NCI-H1694 treated with DMSO at 0.1 percent for 48 hours (cell line): ENCODE measurements around the gene ESPN.
"Not testable (repeated sequence)": the region's sequence is repeated elsewhere in the genome, so short reads cannot be mapped to it uniquely, and the experiment has no call there.

ENCODE experiments used
- DNase-seq: peaks from one replicate; lab custom pipeline; 2025; lab: John Stamatoyannopoulos, UW

Gene ESPN, protein sequence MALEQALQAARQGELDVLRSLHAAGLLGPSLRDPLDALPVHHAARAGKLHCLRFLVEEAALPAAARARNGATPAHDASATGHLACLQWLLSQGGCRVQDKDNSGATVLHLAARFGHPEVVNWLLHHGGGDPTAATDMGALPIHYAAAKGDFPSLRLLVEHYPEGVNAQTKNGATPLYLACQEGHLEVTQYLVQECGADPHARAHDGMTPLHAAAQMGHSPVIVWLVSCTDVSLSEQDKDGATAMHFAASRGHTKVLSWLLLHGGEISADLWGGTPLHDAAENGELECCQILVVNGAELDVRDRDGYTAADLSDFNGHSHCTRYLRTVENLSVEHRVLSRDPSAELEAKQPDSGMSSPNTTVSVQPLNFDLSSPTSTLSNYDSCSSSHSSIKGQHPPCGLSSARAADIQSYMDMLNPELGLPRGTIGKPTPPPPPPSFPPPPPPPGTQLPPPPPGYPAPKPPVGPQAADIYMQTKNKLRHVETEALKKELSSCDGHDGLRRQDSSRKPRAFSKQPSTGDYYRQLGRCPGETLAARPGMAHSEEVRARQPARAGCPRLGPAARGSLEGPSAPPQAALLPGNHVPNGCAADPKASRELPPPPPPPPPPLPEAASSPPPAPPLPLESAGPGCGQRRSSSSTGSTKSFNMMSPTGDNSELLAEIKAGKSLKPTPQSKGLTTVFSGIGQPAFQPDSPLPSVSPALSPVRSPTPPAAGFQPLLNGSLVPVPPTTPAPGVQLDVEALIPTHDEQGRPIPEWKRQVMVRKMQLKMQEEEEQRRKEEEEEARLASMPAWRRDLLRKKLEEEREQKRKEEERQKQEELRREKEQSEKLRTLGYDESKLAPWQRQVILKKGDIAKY

DNA sequence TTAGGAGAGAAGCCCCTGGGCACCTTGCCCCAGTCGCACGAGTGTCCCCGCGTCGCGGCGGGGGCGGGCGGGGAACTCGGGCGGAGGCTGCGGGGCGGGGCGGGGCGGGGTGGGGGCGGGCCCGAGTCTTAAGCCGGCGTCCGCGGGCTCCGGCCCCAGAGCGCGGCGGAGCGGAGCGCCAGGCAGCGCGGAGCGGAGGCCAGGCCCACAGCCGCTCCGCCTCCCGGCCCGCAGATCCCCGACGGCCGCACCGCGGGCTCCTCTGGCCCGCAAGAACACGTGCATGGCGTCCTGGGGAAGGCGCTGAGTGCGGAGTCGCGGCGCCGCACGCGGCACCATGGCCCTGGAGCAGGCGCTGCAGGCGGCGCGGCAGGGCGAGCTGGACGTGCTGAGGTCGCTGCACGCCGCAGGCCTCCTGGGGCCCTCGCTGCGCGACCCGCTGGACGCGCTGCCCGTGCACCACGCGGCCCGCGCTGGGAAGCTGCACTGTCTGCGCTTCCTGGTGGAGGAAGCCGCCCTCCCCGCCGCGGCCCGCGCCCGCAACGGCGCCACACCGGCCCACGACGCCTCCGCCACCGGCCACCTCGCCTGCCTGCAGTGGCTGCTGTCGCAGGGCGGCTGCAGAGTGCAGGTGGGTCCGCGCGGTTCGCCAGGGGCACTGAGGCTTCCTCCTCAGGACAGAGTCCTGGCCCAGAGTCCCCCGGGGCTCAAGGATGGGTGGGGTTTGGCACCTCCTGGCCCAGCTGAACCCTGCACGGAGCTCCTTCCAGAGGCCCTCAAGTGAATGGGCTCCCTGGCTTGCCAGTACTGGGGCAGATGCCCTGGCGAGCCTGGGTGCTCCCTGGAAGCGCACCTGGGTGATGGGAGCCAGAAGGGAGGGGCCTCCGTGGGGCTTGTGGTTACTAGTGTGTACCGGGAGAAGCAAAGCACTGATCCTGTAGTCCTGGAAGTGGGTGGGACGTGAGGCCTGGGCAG is at the start of gene ESPN:
Gene ESPN (plus strand): TSS at position 158 of the 975 bp plus-strand sequence. CDS start 180 bp downstream, at position 338.
- DNase-seq, result no peak

- DNase-seq, result peak; percentile 50
These were observed 46.4 kb upstream of the ESPN start for GRCh38 chr1:6378096-6378746.

GRCh38 chr1:6380037-6380436 is 44.5 kb upstream of the ESPN start:
- DNase-seq, result no peak

DNA sequence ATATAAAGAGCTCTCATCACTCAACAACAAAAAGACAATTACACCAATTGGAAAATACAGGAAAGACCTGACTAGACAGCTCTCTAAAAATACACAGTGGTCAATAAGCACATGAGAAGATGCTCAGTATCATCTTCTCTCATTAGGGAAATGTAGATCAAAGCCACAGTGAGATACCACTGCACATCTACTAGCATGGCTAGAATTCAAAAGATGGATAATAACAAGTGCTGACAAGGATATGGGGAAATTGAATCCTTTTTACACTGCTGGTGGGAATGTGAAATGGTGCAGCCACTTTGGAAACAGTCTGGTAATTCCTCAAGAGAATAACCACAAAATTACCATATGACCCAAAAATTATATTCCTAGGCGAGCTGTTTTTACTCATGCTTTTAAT is 40.4 kb upstream of the ESPN start:
- no peak for DNase-seq

GRCh38 chr1:6384962-6385361 is 39.6 kb upstream of the ESPN start:
- DNase-seq, result peak; percentile 76

DNA sequence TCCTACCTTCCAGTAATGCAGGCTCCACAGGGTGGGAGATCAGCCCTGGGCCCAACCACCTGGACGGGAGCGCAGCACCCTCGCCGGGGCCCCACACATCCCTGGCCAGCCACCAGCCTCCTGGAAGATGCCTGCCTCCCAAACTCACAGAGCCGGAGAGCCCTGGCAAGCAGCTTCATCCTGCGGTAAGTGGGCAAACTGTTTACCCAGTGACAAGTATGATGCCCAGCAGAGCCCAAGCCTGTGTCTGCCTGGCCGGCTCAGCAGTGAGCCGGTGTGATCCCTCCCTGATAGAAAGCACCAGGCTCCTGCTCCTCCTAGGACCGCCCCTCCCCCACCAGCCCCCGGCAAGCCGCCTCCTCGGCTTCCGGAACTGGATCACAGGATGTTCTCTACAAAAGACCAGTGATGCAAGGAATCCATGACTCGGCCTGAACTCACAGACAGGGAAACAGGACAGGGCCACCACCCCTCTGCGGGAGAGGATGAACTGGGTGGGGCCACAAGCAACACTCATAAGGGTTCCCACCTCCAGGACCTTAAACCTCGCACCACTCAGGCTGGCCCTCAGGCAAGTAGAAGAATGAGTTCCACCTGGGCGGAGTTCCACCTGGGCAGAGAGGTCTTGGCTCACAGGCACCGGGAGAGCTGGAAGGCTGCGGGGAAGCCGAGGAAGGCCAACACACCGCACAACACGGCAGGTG is 38.9 kb upstream of the ESPN start:
- DNase-seq, result no peak

DNA sequence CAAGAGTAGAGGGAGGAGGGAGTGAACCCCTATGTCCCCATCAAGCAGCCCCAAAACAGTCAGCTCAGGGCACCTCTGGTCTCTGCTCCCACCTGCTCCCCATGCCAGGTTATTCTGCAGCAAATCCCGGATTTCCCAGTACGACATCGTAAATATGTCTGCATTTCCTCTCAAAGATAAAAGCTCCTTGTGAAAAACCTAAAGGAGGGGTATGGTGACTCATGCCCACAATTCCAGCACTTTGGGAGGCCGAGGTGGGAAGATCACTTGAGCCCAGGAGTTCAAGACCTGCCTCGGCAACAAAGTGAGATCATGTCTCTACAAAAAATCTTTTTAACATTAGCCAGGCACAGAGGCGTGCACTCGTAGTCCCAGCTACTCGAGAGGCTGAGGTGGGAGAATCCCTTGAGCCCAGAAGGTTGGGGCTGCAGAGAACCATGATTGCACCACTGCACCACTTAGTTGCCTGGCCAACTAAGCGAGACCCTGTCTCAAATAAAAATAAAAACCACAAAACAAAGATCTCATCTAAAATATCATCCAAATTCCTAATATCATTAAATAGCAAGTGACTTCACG is 38.1 kb upstream of the ESPN start:
- DNase-seq, result no peak

- no peak for DNase-seq
These were observed 34.6 kb upstream of the ESPN start for GRCh38 chr1:6389971-6390370.

DNA sequence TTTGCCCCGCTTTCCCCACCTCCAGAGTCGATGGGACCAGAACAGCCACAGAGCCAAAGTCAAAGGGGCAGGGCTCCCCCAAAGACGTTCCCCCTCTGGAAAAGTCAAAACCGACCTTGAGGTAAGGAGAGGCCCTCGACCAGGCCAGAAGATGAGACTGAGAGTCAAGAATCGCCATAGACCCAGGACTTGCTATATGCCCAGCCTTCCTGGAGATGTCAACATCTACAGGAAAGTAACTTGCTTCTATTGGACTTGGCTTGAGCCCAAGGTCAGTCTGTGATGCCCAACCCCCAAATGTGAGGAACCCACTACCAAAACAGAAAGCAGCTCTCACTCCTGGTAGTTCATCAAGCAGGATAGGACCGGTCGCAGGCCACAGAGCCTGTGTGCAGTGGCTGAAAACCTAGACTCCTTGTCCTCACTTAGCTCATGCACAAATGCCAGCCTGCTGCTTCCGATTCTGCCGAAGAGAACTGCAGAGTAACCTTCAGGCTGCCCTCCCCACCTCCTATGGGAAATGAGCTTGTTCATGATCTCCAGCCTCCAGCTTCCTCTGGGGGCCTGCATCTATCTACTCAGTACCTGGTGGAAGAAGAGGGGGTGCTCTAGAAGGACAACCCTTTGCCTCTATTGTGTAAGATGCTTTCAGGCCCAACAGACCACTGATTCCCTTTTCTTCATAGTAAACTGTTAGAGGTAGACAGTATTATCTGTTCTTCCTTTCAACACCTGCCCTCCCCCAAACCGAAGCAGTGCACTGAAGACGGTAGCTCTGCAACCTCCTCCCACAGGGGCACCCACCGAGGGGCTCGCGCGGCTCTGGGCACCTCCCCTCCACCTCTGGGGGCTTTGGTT is 32.4 kb upstream of the ESPN start:
- no peak for DNase-seq

DNA sequence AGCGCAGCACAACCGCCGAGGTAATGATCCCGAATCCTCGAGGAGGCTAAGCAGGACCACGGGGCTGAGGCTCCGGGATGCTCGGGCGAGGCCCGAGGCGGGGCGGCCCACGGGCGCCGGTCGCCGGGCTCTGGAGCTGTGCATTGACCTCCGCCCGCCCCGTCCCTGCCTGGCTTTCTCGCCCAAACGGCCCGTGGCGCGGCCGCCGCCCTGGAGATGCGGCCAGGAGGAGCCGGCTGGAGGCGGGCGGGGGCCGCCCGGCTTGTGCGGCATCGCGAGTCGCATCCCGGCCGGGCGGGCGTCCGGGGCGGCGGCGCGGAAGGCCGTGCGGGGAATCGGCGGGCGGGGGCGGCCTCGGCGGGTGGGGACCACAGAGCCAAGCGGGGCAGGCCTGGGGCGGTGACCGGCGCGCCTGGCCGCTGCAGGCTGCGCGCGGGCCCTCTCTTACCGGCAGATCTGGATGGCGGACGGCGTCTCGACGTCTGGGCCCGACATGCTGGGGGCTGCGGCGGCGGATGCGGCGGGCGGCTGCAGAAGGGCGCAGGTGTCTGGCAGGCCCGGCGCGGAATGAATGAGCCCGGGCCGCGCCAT is 31.7 kb upstream of the ESPN start:
- DNase-seq, result no peak

GRCh38 chr1:6393400-6394187 is 31.0 kb upstream of the ESPN start, which contains the start of gene ACOT7:
Gene ACOT7, minus strand, starts transcription at chr1:6393767. Its CDS starts 368 bp downstream, at chr1:6393399.
- DNase-seq, result peak; percentile 81

- DNase-seq, result not testable (repeated sequence)
These were observed 29.4 kb upstream of the ESPN start for GRCh38 chr1:6395130-6395529.

DNA sequence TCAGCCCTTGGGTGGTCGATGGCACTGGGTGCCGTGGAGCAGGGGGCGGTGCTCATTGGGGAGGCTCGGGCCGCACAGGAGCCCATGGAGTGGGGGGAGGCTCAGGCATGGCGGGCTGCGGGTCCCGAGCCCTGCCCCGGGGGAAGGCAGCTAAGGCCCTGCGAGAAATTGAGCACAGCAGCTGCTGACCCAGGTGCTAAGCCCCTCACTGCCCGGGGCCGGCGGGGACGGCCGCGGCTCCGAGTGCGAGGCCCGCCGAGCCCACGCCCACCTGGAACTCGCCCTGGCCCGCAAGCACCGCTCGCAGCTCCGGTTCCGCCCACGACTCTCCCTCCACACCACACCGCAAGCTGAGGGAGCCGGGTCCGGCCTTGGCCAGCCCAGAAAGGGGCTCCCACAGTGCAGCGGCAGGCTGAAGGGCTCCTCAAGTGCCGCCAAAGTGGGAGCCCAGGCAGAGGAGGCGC is 28.8 kb upstream of the ESPN start:
- DNase-seq, result not testable (repeated sequence)

DNA sequence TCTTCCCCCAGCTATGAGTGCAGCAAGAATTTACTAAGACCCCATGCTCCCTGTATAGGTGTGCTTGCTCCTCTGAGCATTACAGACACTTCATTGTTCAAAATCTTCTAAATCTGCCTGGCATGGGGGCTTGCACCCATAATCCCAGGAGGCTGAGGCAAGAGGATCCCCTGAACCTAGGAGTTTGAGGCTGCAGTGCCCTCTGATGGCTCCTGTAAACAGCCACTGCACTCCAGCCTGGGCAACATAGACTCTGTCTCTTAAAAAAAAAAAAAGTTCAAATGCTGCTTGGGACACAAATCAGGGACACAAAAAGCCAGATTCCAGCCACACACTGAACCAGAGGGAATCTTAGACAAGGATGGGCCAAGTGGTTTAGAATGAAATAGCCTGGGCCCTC is 27.6 kb upstream of the ESPN start:
- no peak for DNase-seq

DNA sequence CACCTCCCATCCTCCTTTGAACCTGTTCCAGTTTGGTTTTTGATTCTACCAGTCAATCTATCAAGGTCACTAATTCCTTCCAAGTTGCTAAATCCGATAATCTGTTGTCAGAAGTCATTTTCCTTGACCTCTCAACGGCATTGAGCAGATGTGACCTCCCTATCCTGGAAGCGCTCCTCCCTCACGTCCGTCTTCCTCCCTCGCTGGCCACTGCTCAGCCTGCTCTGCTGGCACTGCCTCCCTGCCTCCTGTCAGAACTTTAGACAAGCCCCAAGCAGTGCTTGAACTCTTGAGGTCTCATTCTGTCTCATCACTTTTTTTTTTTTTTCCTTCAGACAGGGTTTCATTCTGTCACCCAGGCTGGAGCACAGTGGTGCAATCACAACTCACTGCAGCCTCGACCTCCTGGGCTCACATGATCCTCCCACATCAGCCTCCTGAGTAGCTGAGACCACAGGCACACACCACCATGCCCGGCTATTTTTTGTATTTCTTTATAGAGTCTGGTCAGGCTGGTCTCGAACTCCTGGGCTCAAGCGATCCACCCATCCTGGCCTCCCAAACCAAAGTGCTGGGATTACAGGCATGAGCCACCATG is 26.6 kb upstream of the ESPN start:
- DNase-seq, result no peak

DNA sequence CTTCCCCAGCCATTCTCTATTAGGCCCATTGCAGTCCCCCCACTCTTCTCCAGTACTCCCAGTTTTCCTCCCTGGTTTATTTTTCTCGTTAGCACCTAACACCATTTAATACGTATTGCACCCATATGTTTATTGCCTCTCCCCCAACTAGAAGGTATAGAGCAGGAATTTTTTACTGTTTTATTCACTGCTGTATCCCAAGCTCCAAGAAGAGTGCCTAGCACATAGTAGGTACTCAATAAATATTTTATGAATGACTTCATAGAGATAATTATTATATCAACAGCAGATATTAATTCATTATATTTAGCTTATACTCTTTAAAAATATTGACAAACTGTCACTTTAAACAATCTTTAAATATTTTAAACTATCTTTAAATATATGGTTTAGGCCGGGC is 25.3 kb upstream of the ESPN start:
- DNase-seq, result no peak

GRCh38 chr1:6401673-6402072 is 22.9 kb upstream of the ESPN start:
- DNase-seq, result no peak

- DNase-seq, result no peak
These were observed 16.6 kb upstream of the ESPN start for GRCh38 chr1:6408023-6408422.
